Measurements from ENCODE around the gene ESR1. TPM values are rescaled to one million over a fixed set of nuclear protein-coding genes. Genes with fewer than 3 reads are reported as not detected.

ESR1 gene
- polyA plus RNA-seq, 1 donor (not counting 4 experiments of a cell fraction or from before 2014, with no cell fraction given) = 0.22 TPM

- Histone ChIP-seq H3K4me2 (ENCODE audit: control insufficient read depth, extremely low read depth, insufficient read depth, low read depth, low read length) (no peak overlapping the region), H3K9me3 (ENCODE audit: control insufficient read depth, low read depth, low read length) (no peaks in the 10 kb centered on the region), H3K4me3 (ENCODE audit: control insufficient read depth in 2 of 3, extremely low read depth in 1 of 3, insufficient read depth in 2 of 3, low read depth in 1 of 3, low read length in 3 of 3) (no peak overlapping the region), H3K9ac (ENCODE audit: control insufficient read depth, extremely low read depth, insufficient read depth, low read length) (no peak overlapping the region), H3K4me1 (ENCODE audit: control insufficient read depth, extremely low read depth, insufficient read depth, low read length) (no peaks in the 10 kb centered on the region), H4K20me1 (ENCODE audit: control insufficient read depth, extremely low read depth, insufficient read depth, low read length) (no peaks in the 10 kb centered on the region), H2AFZ (ENCODE audit: control insufficient read depth, low read length) (no peak overlapping the region), H3K79me2 (ENCODE audit: control insufficient read depth, insufficient read depth, low read length) (no peaks in the 10 kb centered on the region), H3K36me3 (ENCODE audit: control insufficient read depth in 2 of 2, extremely low read depth in 1 of 2, insufficient read depth in 2 of 2, low read length in 2 of 2) (no peaks in the 10 kb centered on the region), H3K27me3 (ENCODE audit: control insufficient read depth, extremely low read depth, insufficient read depth, low read length) (no peaks in the 10 kb centered on the region), H3K9me1 (ENCODE audit: control insufficient read depth, extremely low read depth, insufficient read depth, low read length) (no peaks in the 10 kb centered on the region), H3K27ac (ENCODE audit: control insufficient read depth, insufficient read depth, low read length) (no peak overlapping the region)
- TF ChIP-seq EZH2 (IDR thresholded peaks at IDR 0.05; ENCODE audit: low read length) (no peak), CTCF (optimal IDR thresholded peaks at IDR 0.05 in 1 of 3, IDR thresholded peaks at IDR 0.05 in 1 of 3, conservative IDR thresholded peaks at IDR 0.05 in 1 of 3; ENCODE audit: extremely low read depth in 1 of 3, insufficient read depth in 2 of 3, low read length in 3 of 3) (no peak)
- no peak for FAIRE-seq
- DNase-seq (ENCODE audit: low read depth, low spot score) = no peak
- dilution Hi-C loops (cut with MboI; ENCODE audit: extremely low pct_ligation_motif_present, low sequenced_read_pairs) = no loop called here
These were observed 68.6 kb downstream of the ESR1 start for GRCh38 chr6:151876122-151876521.

GRCh38 chr6:151877458-151877857, 70.0 kb downstream of the ESR1 start:
- no peak for FAIRE-seq
- Histone ChIP-seq H3K4me1 (ENCODE audit: control insufficient read depth, extremely low read depth, insufficient read depth, low read length) (no peaks in the 10 kb centered on the region), H2AFZ (ENCODE audit: control insufficient read depth, low read length) (no peak overlapping the region), H3K36me3 (ENCODE audit: control insufficient read depth in 2 of 2, extremely low read depth in 1 of 2, insufficient read depth in 2 of 2, low read length in 2 of 2) (no peaks in the 10 kb centered on the region), H3K4me3 (ENCODE audit: control insufficient read depth in 2 of 3, extremely low read depth in 1 of 3, insufficient read depth in 2 of 3, low read depth in 1 of 3, low read length in 3 of 3) (no peak overlapping the region), H3K9me1 (ENCODE audit: control insufficient read depth, extremely low read depth, insufficient read depth, low read length) (no peaks in the 10 kb centered on the region), H3K4me2 (ENCODE audit: control insufficient read depth, extremely low read depth, insufficient read depth, low read depth, low read length) (no peak overlapping the region), H3K9me3 (ENCODE audit: control insufficient read depth, low read depth, low read length) (no peaks in the 10 kb centered on the region), H3K27me3 (ENCODE audit: control insufficient read depth, extremely low read depth, insufficient read depth, low read length) (no peaks in the 10 kb centered on the region), H3K9ac (ENCODE audit: control insufficient read depth, extremely low read depth, insufficient read depth, low read length) (no peak overlapping the region), H3K79me2 (ENCODE audit: control insufficient read depth, insufficient read depth, low read length) (no peaks in the 10 kb centered on the region), H4K20me1 (ENCODE audit: control insufficient read depth, extremely low read depth, insufficient read depth, low read length) (no peaks in the 10 kb centered on the region), H3K27ac (ENCODE audit: control insufficient read depth, insufficient read depth, low read length) (no peak overlapping the region)
- dilution Hi-C loops (cut with MboI; ENCODE audit: extremely low pct_ligation_motif_present, low sequenced_read_pairs) = no loop called here
- no peak for DNase-seq (ENCODE audit: low read depth, low spot score)
- TF ChIP-seq EZH2 (IDR thresholded peaks at IDR 0.05; ENCODE audit: low read length) (no peak), CTCF (optimal IDR thresholded peaks at IDR 0.05 in 1 of 3, IDR thresholded peaks at IDR 0.05 in 1 of 3, conservative IDR thresholded peaks at IDR 0.05 in 1 of 3; ENCODE audit: extremely low read depth in 1 of 3, insufficient read depth in 2 of 3, low read length in 3 of 3) (no peak)

Measured in keratinocyte (primary cell).